Right forelimb (tissue), 1 donor: ENCODE results near the gene NPR2.

ENCODE experiments used
- DNase-seq: peaks from one replicate; pipeline ENCODE4 v3.0.0-alpha.2; 2018

Gene NPR2

DNA sequence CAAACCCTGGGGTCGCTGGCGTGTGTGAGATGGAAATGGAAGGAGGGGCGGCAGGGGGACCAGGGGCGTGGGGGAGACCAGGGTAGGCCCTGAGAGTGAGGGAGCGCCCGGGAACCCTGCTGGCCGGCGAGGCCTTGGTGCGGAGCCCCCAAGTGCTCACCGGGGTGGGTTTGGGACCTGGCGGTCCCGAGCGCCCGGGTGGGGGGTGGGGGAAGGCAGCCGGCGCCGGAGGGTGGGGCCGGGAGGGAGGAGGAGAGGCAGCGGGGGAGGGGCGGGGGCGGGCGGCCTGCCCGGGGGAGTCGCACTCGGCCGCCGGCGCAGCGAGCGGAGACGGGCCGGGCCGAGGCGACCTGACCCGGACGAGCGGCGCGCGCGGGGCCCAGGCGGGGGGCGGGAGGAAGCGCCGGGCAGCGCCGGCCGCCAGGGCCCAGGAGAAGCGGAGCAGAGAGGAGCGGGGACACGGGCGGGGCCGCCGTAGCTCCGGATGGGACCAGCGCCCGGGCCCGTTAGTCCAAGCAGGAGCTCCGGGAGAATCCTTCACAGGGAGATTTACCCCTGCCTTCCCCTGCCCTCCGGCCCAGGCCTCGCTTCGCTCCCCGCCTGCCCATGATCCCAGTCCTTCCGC is at the start of gene NPR2:
NPR2 (plus strand) TSS at position 295 of the 625 bp plus-strand sequence. CDS start 818 bp downstream, outside the sequence.
- peak; percentile 75 for DNase-seq

DNA sequence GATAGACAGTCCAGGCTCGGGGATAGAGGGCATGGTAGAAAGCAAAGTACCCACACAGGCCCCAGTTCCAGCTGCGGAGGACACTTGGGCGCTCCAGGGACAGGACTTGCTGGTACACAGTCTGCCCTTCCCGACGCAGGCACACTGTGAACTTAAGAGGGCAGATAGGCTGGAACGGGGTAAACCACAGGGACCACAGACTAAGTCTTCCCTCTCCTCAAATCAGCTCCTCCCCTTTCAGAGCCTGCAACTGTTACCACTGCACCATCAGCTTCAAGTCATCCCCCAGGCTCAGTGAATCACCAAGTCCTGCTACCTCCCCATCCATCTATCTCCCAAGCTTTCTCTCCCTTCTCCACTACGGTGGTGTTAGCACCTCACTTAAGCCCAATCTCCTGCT is 49.7 kb upstream of the NPR2 start:
- DNase-seq: no peak

- DNase-seq: no peak
These were observed 47.9 kb upstream of the NPR2 start for GRCh38 chr9:35743452-35743851.

DNA sequence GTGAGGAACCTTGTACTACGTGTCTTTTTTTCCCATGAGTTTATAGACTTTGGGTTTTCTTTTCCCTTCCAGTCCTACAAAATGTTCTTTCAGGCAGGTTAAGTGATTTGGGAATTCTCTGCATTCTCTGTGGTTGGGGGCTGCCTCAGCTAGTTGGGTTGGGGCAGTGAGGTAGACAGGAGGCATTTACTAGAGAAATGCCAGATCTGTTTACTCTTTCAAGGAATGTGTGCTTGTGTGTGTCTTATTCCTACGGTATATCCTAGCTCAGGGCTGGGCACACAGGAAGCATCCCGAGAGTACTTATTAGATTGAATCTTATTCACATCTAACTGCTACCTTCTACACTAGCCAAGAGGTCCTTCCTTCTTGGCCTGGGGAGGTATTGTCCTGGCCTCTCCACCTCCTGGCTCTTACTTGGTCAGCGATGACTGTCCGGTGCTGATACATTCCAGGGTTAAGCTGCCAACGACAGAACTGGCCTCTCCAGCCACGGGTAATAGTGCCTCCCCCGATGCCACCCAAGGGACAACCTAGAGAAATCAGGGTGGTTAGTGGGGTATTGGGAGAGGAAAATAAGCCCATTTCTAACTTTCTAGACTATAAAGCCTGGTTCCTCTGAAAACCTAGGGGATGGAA is 47.4 kb upstream of the NPR2 start:
- DNase-seq: no peak

DNA sequence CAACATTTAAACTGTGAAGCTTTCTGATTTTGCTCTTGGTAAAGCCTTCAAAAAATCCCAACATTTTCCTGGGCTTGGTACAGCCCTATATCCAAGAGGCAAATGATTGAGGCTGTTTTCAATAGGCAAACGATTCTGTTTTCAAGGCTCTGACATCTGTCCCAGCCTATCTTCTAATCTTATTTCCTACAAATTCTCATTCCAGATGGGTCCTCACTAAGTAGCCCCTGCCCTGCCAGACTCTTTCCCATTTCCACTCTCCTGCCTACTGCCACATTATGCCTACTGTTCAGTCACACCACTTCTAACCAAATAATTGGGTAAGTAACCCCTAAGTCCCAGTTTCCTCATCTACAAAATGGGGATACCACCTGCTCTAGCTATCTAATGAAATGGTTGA is 45.8 kb upstream of the NPR2 start:
- DNase-seq: no peak

- DNase-seq: no peak
These were observed 44.8 kb upstream of the NPR2 start for GRCh38 chr9:35746583-35746982.

DNA sequence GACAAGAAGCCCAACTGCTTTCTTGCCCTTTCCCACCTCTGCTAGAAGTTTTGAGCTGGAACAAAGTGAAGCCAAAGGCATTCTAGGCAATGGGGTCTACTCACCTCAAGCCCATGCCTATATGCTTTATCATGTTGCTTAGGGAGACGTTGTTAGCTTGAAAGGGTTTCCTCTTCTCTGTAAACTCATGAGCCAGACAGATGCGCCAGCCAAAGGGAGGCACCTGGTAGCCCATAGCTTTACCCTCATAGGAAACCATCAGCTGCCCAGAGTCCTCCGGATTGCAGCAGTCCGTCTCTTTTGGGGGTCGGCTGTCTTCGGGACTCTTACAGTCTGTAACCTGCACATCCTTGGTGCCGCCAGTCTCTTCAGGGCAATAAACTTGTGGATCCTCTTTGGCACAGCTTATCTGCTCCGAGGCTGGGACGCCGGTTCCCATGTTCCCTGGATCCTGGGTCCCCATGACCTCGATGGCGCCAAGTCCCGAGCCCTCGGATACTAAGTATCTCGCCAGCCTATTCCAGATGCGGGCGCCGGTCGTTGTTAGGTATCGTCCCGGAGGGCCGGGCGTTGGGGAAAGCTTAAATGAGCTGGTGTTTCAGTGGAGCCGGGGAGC is 43.0 kb upstream of the NPR2 start:
- DNase-seq: no peak

GRCh38 chr9:35748858-35749514 is 42.4 kb upstream of the NPR2 start, which contains the start of the genes GBA2 and RGP1:
Gene GBA2 (minus strand): TSS chr9:35749228. CDS start chr9:35748704, 524 bp downstream.
Gene RGP1 (plus strand): TSS chr9:35749287. CDS start chr9:35749756, 469 bp downstream.
- DNase-seq: peak; percentile 87

GRCh38 chr9:35749515-35750255 is 41.7 kb upstream of the NPR2 start:
- no peak for DNase-seq

- no peak for DNase-seq
These were observed 41.2 kb upstream of the NPR2 start for GRCh38 chr9:35750256-35750531.

DNA sequence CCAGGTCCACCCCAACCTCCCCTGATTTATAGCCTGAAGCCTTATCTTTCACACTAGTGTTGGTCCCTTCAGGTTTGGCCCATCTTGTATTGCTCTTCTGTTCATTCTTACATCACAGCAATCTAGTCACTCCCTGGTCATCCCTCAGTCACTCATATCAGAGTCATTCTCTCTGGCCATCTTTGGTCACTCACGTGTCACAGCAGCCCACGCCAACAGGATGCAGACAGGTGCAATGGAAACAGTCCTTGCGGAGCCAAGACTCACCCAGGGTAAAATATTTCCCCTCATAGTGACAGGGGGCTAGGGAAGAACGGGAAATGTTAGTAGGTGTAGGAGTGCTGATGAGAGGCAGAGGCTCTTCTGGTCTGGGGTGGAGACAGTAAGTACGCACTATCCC is 37.9 kb upstream of the NPR2 start:
- no peak for DNase-seq

- no peak for DNase-seq
These were observed 37.1 kb upstream of the NPR2 start, which contains the start of gene MSMP for GRCh38 chr9:35754264-35754663. Gene MSMP (minus strand): TSS chr9:35754276. CDS start chr9:35754129, 147 bp downstream.

DNA sequence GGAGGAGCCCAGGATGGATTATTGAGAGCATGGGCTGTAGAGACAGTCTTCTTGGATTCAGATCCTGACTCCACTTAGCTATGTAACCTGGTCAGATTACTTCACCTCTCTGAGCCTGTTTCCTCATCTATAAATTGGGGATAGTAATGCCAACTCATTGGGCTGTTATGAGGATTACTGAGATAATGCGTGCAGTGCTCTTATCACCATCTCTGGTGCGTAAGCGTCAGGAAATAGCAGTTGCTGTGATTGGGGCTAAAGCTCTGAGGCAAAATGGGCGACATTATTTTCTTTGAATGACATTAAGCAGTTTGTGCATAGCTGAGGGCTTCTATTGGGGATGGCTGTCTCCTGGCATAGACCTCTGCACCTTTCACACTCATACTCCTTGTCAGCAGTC is 36.3 kb upstream of the NPR2 start:
- DNase-seq: no peak

- DNase-seq: peak; percentile 82
These were observed 34.8 kb upstream of the NPR2 start for GRCh38 chr9:35756275-35757225.

- peak; percentile 67 for DNase-seq
These were observed 34.0 kb upstream of the NPR2 start for GRCh38 chr9:35757226-35757891.

GRCh38 chr9:35757892-35758275 is 33.5 kb upstream of the NPR2 start:
- no peak for DNase-seq

DNA sequence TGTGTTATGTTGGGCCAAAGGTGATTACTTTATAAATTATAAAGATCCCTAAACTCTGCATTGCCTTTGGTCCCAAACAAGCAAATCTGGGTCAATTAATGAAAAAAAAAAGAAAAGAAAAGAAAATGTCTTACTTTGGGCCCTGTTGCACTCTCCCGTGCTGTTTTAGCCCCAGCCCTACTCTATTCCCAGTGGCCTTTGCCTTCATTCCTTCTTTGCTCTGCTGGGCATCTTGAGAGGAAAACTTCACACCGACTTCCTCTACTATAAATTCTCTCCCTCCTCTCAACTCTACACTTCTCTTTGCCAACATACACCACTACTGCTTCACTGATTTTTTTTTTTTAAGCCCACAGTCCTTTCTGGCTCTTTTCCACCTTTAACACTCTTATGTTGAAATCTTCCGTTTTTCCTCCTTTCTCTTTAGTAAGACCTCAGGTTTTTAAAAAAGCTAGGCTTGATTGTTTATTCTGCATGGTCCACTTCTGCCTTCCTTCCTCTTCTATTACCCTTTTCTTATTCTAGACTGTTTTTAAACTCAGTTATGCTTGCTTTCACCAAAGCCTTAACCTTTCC is 32.8 kb upstream of the NPR2 start:
- DNase-seq: no peak

DNA sequence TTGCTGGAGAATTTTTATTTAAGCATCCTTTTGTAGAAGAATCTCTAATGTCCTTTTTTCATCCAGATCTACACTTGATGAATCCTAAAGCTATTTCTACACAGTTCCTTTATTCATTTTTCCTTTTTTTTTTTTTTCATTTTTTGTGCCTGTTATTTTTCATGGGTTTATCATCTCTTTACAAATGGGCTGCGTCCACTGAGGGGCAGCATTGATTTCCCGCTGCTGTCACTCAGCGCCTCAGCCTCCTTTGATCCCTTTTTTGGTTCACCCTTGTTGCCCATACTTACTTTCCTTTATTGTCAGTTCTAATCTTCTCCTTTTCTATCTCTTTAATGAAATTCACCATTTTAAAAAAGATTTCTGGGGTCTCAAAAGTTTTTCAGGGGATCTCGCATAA is 31.6 kb upstream of the NPR2 start:
- DNase-seq: no peak

DNA sequence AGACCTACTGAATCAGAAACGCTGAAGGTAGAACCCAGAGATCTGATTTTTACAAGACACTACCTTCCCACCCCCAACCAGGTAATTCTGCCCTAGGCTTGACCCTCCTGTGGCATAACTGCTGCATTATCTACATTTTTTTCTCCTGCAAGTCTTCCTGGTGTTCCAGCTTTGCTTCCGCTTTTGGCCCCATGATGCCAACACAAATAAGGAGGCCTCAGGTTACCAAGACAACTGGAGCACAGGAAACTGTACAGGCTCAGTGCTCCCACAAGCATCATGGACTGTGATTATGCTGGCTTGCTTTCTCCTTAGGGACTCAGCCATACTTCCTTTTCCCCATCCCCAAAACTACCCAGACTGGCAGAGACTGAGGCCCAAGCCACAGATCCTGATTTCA is 30.7 kb upstream of the NPR2 start:
- no peak for DNase-seq

DNA sequence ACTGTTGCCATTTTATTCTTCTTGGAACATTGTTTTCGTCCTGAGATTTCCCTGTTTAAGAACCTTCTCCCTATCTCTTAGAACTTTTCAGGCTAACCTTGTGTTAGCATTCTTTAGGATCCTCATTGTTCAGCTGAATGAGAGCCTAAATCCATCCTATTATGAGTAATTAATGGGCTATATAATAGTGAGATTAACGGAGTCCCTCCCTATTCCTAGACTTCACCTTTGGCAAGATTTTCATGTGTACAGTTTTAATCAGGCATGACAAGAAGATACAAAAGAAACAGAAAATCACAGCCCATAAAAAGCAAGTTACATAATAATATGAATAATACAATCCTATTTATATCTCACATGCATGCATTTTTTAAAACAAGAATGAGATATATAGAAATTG is 28.2 kb upstream of the NPR2 start:
- DNase-seq: no peak

DNA sequence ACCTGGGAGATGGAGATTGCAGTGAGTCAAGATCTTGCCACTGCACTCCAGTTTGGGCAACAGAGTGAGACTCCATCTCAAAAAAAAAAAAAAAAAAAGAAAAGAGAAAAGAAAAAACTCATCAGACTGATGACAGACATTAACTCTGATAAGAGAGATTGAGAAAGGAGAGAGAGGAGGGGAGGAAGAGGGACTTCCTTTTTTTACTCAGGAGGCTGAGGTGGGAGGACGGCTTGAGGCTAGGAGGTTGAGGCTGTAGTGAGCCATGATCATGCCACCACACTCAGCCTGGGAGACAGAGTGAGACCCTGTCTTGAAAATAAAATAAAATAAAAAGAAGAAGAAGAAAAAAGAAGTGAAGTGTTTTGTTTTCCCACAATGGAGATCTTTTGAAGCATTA is 27.6 kb upstream of the NPR2 start:
- DNase-seq: no peak
